OCI-LY7 (cell line): ENCODE data around the gene HOXB6.

Experiments
- CTCF ChIP-seq: fragments of 200-600 bp; sonication (generic); conservative IDR thresholded peaks from 2 replicates; pipeline ENCODE4 v1.5.1; 2014; ENCODE audit warnings: mild to moderate bottlenecking, antibody characterized with exemption, low read length, moderate library complexity, mixed read lengths
- EZH2phosphoT487 ChIP-seq: fragments of 200-600 bp; sonication (generic); IDR thresholded peaks from 2 replicates; pipeline ENCODE4 v1.6.1; 2018; ENCODE audit warnings: low read depth, borderline replicate concordance, mild to moderate bottlenecking, mixed run types, antibody characterized with exemption, low read length, moderate library complexity, mixed read lengths

- TF ChIP-seq CTCF (no peak), EZH2phosphoT487 (no peak)
Observed at GRCh38 chr17:48568499-48569239, 36.1 kb downstream of the HOXB6 start.
